ENCODE results near the gene TXNRD1.
"Not testable (repeated sequence)": the region's sequence is repeated elsewhere in the genome, so short reads cannot be mapped to it uniquely, and the experiment has no call there.

TXNRD1 gene

DNA sequence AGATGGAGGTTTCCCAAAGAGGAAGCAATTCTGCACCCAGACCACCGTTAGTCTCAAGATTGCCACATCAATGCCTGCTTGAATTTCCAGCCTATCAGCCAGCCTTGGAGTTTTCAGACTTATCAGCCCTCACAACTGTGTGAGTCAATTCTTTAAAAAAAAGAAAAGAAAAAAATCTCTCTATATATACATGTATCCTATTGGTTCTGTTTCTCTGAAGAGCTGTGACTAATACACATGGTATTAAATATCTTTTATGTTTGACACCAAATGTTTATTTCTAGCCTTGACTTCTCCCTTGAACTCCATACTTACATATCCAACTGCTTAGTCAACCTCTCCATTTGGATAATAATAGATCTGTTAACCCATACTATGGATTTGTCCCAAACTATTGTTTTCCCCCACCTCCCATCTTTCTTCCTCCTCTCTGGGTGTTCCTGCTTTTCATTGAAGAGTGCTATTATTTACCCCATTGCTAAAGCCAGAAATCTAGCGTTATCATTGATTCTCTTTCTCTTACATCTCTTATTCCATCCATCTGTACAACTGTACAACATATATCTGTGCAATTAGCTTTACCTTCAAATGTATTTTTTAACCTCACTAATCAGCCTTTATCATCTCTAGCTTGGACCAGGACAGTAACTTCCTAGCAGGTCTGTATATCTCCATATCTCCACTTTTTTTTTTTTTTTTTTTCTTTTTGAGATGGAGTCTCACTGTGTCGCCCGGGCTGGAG, 65.3 kb downstream of the TXNRD1 start:
- DNase-seq (ENCODE audit: low read depth, low spot score), result no peak

DNA sequence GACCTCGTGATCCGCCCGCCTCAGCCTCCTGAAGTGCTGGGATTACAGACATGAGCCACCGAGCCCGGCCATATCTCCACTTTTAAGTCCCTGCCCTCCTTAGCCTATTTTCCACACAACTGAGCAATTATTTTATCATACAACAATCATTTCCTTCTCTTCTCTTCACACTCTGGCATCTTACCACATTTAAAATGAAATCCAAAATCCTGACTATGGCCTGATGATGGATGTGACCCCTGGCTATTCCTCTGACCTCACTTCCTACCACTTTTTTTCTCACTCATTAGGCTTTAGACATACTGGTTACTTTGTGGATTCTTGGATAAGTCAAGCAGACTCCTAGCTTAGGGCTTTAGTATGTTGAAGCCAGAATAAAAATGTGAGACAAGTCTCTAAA, 66.1 kb downstream of the TXNRD1 start:
- no peak for DNase-seq (ENCODE audit: low read depth, low spot score)

DNA sequence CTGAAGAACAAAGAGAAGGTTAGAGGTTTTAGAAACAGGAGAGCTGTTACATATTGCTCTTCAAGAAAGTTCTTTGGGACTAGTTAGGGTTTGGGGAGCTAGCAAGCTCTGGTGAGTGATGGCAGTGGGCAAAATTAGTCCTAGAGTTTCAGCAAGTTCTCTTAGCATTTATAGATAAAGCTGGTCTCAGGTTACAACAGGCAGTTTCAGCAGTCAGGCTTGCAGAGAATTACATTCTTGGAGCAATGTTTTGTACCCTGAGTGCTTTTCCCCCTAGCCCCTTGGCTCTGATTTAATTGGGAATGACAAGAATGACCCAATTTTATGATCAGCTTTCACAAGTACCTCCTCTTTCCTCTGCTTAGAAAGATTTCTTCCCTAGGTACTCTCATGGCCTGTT, 66.5 kb downstream of the TXNRD1 start:
- no peak for DNase-seq (ENCODE audit: low read depth, low spot score)

DNA sequence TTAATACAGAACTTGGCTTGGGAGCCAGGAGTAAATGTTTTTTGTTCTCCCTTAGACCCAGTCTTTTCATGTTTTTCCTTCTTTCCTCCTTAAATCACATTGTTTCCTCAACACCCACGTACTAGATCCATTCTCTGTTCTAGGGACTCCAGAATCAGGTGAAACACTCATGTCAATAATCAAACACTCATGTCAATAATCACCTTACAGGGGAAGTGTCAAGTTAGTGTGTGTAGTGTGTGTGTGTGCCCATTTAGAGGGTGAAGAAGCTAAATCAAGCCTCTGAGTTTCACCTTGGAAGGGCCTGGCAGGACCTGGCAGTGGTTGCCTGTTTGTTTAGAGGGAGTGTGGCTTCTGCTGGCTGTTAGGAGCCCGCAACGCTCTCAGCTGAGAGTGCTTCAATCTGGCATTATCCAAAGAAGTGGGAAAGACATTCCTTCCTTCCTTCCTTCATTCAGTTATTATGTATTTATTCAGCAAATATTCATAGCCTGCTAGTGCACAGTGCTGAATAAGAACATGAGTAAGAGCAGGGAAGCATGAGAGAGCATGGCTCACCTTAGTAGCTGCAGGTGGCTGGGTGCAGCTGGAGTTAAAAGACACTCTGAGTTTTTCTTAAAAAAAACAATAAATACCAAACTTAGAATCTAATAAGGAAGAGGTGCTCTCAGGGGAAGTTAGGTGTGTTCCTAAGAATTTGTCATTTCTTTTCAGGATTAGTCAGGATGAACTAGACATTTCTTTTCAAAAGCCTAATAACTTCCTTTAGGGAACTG, 70.3 kb downstream of the TXNRD1 start:
- no peak for DNase-seq (ENCODE audit: low read depth, low spot score)

DNA sequence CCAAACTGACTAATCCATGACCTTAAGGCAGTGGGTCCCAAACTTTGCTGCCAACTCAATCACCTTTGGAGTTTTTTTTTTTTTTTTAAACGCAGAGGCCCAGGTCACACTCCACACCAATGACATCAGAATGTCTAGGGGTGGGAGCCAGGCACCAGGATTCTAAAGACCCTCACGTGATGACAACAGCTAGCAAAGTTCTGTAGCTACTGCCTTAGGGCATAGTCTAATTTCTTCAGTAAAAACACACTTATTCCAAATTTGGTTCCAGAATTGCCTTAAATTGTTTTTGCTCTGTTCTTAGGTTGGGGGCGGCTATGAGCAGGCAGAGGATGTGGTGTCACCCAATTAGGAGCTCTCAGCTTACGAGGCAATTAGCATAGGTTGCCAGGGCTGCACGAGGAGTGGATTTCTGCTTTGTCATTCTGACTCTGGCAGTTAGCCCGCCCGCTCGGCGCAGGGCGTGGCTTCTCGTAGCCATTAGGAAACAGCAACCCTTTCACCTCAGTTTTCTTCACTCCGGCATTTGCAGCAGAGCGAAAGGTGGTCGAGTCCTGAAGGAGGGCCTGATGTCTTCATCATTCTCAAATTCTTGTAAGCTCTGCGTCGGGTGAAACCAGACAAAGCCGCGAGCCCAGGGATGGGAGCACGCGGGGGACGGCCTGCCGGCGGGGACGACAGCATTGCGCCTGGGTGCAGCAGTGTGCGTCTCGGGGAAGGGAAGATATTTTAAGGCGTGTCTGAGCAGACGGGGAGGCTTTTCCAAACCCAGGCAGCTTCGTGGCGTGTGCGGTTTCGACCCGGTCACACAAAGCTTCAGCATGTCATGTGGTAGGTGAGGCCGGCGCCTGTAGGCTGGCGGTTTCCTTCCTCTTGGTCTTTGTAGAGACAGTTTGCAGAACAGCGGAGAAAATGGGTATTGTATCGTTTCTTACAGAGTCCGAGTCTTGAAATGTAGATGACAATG, 71.2 kb downstream of the TXNRD1 start:
- peak; percentile 93 for DNase-seq (ENCODE audit: low read depth, low spot score)

- peak; percentile 75 for DNase-seq (ENCODE audit: low read depth, low spot score)
Measured at GRCh38 chr12:104288635-104289274, 73.2 kb downstream of the TXNRD1 start.

GRCh38 chr12:104290320-104290719, 74.7 kb downstream of the TXNRD1 start:
- no peak for DNase-seq (ENCODE audit: low read depth, low spot score)

- DNase-seq (ENCODE audit: low read depth, low spot score), result no peak
Measured at GRCh38 chr12:104290855-104291254, 75.3 kb downstream of the TXNRD1 start.

DNA sequence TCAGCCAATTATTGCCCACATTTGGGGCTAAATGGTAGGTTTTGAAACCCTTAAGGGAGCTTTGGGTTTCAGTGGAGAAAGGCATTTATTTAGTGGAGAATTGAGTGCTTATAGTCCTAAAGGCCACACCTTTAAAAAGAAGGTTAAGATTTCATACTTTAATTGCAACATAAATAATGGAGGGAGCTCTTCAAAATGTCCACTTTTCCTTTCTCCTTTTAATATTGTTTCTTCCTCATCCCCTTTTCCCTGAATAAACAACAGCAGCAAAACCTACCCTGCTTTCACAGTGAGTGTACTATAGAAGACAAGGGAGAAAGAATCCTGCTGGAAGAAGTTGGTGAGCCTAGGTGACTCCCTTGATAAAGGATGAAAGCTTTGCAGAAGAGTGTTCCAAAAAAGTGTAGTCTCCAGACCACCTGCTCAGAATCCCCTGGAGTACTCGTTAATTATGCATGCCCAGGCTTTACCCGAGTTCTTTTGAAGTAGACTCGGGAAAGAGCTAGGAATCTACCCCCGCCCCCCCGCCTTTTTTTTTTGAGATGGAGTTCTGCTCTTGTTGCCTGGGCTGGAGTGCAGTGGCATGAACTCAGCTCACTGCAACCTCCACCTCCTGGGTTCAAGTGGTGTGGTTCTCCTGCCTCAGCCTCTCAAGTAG, 76.4 kb downstream of the TXNRD1 start:
- DNase-seq (ENCODE audit: low read depth, low spot score), result no peak

DNA sequence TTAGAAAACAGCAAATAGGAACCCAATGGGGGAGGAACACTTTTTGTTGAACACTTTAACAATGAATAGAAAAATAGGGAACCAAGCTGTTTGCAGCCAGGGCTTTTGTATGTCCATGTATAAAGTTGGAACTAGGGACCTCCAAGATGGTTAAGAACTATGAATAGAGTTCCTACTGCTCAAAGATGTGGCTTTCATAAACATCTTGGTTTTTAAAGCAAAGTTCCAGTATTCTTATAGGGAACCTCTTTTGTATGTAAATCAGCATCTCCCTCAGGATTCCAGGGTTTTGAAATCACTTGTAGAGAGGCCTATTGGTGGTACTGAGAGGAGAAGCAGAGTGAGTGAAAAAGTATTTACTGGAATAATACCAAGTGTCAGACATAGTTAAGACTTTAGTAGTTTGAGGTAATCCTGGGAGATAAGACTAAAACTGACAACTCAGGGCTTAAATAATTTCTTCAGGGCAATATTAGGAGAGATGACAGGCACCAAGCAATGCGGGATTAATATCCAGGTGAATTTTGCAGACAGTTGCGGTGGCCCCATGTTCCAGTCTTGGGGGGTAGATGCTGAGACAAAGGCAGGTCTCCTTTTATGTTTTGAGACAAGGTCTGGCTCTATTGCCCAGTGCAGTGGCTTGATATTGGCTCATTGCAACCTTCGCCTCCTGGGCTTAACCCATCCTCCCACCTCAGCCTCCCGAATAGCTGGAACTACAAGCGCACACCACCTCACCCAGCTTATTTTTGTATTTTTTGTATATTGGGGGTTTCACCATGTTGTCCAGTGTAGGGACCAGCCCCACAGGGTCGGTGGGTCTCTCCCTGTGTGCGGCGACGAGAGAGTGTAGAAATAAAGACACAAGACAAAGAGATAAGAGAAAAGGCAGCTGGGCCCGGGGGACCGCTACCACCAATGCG, 77.6 kb downstream of the TXNRD1 start:
- no peak for DNase-seq (ENCODE audit: low read depth, low spot score)

DNA sequence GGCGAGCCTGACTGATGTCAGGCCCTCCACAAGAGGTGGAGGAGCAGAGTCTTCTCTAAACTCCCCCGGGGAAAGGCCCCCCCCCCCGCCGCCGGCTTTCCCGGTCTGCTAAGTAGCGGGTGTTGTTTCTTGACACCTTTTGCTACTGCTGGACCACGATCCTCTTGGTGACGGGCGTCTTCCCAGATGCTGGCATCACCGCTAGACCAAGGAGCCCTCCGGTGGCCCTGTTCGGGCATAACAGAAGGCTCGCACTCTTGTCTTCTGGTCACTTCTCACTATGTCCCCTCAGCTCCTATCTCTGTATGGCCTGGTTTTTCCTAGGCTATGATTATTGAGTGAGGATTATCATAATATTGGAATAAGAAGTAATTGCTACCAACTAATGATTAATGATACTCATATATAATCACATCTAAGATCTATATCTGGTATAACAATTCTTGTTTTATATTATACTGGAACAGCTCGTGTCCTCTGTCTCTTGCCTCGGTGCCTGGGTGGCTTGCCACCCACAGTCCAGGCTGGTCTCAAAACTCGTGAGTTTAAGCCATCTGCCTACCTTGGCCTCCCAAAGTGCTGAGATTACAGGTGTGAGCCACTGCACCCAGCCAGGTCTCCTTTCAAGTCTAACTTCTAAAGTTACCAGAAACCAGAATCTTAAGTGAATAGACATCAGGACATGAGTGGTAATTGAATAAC, 78.7 kb downstream of the TXNRD1 start:
- DNase-seq (ENCODE audit: low read depth, low spot score), result not testable (repeated sequence)

GRCh38 chr12:104294927-104295668, 79.5 kb downstream of the TXNRD1 start:
- DNase-seq (ENCODE audit: low read depth, low spot score), result no peak

DNA sequence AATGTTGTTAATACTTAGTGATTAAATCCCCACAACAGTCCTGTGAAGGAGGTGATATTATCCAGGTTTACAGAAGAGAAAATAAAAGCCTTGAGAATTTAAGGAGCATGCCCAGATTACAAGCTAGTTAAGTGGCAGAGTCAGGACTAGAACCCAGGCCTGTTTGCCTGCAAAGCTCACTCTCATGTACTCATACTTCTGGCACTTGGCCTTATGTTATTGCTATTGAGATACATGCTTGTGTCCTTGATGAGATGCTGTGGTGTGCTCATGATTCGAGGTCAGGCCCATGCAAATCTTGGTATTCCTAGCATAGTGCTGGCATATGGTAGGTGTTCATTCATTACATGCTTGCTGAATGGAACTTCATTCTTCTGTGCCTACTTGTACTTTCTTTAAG, 80.4 kb downstream of the TXNRD1 start:
- no peak for DNase-seq (ENCODE audit: low read depth, low spot score)

- DNase-seq (ENCODE audit: low read depth, low spot score), result no peak
Measured at GRCh38 chr12:104296718-104297117, 81.1 kb downstream of the TXNRD1 start.

GRCh38 chr12:104297477-104298113, 82.0 kb downstream of the TXNRD1 start:
- no peak for DNase-seq (ENCODE audit: low read depth, low spot score)

DNA sequence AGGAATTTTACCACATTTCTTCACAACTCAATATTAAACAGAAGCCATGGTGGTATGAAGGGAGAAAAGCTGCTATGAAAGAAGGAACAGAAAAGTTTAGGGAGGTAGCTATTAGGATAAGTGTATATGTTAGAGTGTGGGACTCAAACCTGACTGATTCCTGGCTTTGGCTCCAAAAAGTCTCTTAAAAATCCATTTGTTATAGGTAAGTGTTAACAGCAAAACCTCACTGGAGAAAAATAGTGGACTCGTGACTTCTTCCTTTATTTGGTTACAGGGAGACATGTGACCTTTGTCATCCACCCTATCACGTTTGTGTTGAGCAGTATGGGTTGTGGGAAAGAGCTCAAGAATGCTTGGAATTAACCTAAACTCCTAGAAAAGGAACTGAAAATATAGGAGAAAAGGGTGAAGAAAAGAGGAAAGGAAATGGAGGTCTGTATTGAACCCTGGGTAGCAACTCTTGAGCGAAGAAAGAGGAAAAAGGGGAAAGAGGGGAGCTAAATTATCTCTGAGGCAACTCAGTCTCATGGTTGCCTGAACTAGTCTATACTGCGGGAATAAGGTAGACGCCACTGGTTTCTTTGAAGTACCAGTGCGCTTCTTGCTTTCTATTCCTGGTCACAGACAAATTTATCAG, 84.4 kb downstream of the TXNRD1 start:
- DNase-seq (ENCODE audit: low read depth, low spot score), result no peak

GRCh38 chr12:104303538-104304151, 88.1 kb downstream of the TXNRD1 start, which contains the start of gene EID3:
EID3 (plus strand) TSS chr12:104303739; CDS start chr12:104303935, 196 bp downstream.
- DNase-seq (ENCODE audit: low read depth, low spot score), result no peak
